Measurements from ENCODE around the gene CEMIP.
"Not testable (repeated sequence)": the region's sequence is repeated elsewhere in the genome, so short reads cannot be mapped to it uniquely, and the experiment has no call there.

The CEMIP gene

DNA sequence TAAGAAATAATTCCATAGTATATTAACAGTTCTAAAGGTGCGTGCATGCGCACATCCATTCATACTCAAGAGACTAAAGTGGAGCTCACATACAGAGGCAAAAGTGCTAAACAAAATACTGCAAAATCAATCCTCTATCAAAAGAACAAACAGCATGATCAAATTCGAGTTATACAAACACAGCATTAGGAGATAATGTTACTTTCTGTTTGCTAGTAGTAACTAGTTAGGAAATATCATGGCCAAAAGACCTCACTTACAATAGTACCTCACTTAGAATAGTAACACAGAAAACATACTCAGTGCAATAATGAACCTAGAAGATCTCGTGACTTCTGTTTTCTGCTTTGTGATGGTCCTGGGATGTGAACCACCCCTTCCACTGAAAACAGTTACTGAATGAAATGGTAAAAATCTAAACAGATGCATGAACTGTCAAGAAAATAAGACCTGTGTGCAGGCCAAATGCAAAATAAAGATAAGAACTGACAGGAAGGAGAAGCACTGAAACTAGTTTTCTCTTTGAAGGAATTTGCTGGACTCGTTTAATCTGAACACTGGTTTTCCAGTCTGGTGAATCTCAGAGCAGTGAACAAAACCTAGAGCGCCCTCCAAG is 20.9 kb upstream of the CEMIP start:
- no peak for DNase-seq

DNA sequence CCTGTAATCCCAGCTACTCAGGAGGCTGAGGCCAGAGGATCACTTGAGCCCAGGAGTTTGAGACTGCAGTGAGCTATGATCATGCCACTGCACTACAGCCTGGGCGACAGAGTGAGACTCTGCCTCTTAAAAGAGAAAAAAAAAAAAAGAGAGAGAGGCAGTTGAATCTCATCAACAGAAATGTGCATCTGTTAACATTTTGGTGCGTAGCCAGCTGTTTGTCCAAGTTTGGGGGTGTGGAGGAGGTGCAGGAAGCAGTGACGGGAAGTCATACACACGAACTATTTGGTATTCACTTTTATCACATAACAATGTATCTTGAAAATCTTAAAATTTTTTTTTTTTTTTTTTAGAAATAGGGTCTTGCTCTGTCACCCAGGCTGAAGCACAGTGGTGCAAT is 18.2 kb upstream of the CEMIP start:
- DNase-seq, result no peak

DNA sequence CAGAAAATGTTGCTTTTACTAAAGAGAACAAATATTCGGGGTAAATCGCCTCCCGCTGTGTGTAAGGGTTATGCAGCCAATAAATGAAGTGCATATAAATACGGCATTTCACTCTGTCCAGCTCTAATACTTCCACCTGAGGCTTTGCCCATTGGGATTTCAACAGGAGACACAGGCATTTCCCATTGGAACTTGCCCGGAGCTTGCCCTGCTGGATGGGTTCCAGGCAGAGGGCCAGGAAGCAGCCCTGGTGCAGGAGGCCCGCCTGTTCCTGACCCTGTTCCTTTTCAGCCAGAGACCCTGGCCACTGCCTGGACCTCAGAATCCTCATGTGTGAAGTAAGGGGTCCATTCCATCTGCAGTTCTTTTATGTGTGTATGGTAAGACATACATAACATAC is 17.4 kb upstream of the CEMIP start:
- DNase-seq, result no peak

DNA sequence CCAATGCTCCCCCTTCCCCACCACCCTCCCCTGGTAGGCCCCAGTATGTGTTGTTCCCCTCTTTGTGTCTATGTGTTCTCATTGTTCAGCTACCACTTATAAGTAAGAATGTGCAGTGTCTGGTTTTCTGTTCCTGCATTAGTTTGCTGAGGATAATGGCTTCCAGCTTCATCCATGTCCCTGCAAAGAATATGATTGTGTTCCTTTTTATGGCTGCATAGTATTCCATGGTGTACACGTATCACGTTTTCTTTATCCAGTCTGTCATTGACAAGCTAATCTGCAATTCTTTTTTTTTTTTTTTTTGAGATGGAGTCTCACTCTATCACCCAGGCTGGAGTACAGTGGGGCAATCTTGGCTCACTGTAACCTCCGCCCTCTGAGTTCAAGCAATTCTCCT is 15.9 kb upstream of the CEMIP start:
- not testable (repeated sequence) for DNase-seq

DNA sequence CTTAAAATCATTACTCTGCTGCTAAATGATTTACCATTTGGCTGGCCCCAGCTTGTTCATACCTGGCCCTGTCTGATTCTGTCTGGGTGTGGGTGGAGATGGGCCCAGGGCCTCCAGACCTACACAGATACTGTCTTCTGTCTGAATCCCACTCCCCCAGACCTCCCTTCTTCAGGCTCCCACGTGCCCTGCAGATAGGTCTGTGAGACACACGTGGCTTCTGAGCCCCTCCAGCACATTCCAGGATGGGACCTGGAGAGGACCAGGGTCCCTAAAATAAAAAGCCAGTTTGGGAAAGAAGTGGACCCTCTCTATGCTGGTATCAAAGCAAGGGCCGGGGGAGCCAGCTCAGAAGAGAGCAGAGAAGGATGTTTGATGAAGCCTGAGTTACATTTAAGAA is 14.6 kb upstream of the CEMIP start:
- DNase-seq, result no peak

DNA sequence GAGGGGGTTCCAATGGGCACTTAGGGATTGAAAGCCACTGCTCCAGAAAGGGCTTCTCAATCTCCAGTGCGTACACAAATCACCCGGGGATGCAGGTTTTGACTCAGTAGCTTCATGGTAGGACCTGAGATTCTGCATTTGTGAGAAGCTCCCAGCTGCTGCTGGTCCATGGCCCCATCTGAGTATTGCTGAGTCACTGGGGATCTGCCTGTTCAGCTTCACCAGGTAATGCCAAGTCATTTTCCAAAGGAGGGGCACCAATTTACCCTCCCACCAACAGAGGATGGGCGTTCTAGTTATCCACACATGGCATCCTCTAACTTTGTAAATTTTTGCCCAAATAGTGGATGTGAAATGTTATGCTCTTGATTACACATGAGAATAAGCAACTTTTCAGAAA is 12.9 kb upstream of the CEMIP start:
- no peak for DNase-seq

DNA sequence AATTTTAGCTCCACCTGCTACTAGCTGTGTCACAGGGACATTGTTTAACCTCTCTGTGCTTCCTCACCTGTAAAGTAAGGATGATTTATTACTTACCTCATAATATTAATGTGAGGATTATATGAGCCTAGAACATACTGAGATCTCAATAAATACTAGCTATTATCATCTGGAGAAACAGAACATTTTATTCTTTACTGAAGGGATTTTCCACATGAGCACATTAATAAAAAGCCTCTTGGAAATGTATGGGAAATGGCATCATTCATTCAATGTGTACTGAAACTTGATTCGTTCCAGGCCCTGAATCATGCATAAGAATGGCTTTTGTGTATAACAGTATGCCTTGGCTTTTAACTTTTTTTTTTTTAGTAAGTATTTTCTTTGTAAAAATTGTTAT is 11.0 kb upstream of the CEMIP start:
- no peak for DNase-seq

DNA sequence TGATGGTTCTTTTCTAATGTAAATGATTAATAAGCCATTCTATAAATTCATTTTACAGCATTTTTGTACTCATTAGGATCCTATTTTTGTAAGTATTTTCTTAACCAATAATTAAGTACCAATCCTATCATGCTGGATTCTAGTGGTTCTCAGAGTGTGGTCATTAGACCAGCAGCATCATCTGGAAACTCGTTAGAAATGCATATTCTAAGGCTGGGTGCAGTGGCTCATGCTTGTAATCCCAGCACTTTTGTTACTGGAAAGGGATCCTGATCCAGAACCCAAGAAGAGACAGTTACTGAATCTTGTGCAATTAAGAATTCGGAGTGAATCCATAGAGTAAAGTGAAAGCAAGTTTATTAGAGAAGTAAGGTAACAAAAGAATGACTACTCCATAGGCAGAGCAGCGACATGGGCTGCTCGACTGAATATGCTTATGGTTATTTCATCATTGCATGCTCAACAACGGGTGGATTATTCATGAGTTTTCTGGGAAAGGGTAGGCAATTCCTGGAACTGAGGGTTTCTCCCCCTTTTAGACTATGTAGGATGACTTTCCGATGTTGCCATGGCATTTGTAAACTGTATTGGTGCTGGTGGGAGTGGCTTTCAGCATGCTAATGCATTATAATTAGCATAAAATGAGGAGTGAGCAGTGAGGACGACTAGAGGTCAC is 9.9 kb upstream of the CEMIP start:
- no peak for DNase-seq

DNA sequence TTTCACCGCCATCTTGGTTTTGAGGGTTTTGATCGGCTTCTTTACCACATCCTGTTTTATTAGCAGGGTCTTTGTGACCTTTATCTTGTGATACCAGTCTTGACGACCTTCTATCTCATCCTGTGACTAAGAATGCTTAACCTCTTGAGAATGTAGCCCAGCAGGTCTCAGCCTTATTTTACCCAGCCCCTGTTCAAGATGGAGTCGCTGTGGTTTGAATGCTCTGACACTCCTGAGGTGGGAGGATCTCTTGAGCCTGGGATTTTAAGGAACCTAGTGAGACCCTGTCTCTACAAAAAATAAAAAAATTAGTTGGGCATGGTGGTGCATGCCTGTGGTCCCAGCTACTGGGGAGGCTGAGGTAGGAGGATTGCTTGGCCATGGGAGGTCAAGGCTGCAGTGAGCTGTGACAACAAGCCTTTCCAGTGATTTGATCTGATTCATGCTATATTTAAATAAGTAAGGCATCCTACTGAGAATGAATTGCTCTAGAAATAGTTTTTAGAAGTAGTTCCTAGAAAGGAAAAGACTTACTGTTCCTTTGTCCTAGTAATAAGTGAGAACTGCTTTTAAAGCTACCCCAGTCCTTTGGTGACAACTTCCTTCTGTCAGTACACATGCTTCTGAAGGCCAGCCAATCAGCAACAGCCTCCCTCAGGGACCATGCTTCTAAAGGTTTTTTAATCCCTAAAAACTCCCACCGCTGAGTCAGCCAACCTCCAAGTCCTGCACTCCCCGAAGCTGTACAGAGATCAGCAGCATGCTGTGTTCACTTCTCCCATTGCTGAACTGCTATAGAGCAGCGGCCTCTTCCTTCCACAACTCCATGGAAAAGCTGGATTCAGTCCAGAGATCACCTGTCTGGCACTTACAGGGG is 9.1 kb upstream of the CEMIP start:
- no peak for DNase-seq

DNA sequence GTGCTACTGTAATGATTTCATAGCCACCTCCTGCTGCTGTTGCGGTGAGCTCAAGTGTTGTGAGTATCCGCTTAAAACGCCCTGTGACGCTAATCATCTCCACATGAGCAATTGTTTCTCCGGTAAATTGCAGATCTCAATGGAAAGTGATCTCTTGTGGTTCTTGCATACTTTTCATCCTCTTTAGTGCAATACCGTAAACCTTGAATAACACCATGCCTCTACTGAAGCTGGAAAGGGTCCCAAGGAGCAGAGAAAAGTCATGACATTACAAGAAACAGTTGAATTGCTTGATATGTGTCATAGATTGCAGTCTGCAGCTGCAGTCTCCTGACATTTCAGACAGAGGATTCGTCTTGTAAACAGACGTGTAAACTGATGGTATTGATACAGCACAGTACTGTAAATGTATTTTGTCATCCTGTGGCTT is 6.0 kb upstream of the CEMIP start:
- DNase-seq, result no peak

DNA sequence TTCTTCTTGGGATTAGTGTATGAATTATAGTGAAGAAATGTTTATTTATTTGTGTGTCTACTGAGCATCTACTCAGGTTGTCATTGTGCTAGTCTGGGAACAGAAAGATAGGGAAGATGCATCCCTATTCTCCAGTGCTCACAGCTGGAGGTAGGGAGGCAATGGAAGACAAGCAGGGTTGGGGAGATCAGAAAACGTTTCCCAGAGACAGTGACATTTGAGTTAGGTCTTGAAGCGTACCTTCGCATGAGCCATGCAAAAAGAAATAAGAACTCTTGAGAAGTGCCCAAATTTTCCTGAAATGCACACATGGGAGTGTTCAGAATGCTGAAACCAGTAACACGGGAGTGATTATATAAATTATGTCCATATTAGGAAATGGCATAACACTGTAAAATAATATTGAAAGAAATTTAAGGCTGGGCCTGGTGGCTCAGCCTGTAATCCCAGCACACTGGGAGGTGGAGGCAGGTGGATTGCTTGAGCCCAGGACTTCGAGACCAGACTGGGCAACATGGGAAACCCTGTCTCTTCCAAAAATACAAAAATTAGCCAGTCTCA is 5.3 kb upstream of the CEMIP start:
- DNase-seq, result no peak

DNA sequence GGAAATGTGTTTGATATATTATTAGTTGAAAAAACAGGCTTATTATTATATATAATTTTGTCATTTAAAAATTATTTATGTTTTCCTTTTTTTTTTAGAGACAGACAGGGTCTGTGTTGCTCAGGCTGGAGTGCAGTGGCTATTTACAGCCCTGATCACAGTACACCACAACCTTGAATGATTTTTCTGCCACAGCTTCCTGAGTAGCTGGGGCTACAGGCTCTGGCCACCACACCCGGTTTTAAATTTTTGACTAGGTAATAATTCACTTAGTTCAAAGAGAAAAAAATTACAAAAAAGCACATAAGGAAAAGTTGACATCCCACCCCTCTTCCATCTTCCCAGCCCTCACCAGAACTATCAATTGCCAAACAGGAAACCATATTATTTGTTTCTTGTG is 4.7 kb upstream of the CEMIP start:
- DNase-seq, result no peak

DNA sequence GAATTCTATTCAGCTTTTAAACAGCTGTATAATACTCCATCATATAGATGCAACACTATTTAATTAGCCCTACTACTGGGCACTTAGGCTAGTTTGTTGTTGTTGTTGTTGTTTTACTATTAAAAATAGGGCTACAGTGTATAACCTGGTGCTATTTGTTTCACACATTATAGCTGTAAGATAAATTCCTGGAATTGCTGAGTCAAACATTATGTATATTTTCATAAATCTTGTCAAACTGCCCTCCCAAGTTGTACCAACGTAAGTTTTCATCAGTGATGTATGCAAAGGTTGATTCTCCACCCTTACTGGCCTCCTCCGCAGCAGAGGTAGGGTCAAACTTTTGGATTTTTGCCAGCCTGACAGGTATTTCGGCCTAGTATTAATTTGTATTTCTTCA is 3.8 kb upstream of the CEMIP start:
- no peak for DNase-seq

DNA sequence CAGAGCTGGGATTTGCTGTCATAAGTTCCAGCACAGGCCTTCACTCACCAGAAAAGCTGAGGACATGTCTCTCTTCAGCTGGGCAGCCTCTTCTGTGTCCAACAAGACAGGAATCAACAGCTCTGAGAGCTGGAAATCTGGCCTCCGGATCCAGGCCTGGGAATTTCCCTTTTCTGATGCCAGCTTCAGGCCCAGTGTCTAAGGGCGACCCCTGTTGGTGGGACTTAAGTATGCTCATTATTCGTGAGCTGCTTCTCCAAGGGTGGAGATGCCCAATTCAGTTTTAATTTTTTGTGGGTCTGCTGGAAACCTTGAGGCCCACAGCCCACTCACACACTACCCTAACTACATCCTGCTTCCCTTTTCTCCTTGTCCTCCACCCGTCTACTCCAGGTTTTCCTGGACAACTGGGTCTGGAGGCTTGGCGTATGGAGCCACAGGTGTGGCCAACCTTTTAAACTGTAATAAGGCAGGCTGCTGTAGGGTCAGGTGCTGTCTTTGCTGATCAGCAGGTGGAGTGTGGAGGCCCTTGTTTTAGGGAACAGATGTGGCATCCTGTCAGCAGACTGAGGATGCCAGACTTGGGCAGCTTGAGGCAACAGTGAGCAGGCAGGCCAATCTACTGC is 2.6 kb upstream of the CEMIP start:
- peak; percentile 51 for DNase-seq

DNA sequence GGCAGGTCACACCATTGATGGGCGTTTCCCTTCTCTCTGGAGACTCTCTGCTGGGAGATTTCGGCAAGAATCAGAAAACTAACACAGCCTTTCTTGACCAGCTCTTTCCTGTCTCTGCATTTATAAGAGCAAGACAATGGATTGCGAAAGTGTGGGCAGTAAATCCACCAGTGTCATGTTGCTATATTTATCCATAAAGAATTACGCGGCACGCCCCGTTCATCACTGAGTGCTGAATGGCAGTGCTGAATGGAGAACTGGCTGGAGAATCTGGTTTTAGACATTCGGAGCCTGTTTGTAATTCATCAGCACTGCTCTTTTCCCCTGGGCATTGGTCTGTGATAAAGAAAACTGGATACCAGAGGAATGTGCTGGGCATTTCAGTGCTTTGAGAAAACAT is 2.0 kb upstream of the CEMIP start:
- no peak for DNase-seq

DNA sequence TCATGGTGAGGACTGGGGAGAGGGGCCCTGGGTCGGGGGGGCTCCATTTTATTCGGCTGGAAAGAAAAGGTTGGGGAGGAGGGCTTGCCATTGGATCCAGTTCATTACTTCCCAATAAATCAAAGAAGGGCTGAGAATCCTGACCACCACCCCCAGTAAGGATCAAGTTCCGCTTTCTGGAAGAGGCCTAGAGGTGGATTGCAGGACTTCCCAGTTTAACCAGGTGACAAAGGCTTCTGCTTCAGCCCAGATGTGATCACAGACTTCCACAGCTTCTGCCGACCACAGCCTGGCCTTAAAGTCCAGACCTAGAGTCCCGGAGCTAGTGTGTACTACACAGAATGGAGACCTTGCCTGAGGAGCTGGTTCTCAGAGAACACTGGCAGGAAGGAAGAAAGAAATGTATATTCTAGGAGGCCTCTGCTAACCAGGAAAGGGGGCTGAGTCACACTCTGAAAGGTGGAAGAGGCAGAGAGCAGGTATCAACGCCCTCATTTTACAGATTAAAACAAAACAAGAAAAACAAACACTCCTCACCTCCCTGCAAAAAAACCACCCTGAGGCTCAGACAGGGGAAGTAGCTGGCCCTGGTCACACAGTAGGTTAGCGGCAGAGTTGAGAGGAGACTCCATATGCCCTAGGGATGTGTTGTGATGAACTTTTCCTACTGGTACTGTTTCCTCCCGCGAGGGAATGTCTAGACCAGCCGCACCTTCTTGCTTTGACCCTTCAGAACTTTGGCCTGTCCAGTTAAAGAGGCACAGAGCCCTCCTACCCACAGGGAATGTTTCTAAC is 1.1 kb upstream of the CEMIP start:
- DNase-seq, result no peak

DNA sequence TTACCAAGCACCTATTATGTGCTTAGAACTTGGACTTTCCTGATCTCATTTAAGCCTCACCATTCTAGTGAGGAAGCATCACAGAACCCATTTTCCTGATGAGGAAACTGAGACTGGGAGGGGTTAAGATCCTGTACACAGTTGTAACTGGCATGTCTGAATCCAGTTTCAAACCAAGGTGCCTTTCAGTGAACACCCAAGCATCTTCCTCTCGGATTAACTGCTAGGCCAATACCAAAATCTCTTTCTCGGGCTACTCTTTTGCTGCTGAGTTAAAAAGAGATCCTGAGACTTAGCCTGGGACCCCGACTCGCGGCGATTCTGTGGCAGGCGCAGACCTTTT is 578 bp upstream of the CEMIP start:
- no peak for DNase-seq

DNA sequence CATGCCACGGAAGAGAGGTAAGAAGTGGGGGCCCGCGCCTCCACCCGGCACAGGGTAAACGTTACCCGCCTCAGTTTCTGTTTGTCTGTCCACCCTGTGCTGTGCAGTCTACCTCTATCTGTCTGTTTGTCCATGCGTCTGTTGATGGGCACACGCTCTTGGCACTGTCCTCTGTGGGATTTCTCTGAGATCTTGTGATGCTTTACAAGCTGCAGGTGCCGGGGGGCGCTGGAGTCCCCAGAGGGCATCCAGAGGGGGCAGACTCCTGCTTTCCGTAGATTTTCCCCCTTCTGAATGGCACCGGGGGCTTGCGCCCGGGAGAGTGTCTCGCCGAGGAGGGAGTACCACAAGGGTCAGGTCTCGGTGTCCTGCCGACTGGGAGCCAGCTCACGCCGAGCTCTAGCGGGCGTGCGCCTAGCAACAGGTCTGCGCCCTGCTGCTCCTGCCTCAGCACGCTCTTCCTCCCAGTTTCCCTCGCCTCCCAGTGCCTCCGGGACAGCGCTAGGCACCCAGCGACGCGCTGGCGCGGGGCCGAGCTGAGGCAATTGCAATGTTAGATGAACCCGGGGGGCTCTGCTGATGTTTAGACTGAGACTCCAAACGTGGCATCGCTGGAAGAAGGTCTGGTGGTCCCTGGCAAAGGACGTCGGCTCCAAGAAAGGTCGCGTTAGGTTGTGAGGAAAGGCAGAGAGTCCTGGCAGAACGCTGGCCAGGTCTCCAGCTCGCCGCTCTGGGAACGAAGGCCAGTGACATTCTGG is 667 bp downstream of the CEMIP start:
- no peak for DNase-seq

DNA sequence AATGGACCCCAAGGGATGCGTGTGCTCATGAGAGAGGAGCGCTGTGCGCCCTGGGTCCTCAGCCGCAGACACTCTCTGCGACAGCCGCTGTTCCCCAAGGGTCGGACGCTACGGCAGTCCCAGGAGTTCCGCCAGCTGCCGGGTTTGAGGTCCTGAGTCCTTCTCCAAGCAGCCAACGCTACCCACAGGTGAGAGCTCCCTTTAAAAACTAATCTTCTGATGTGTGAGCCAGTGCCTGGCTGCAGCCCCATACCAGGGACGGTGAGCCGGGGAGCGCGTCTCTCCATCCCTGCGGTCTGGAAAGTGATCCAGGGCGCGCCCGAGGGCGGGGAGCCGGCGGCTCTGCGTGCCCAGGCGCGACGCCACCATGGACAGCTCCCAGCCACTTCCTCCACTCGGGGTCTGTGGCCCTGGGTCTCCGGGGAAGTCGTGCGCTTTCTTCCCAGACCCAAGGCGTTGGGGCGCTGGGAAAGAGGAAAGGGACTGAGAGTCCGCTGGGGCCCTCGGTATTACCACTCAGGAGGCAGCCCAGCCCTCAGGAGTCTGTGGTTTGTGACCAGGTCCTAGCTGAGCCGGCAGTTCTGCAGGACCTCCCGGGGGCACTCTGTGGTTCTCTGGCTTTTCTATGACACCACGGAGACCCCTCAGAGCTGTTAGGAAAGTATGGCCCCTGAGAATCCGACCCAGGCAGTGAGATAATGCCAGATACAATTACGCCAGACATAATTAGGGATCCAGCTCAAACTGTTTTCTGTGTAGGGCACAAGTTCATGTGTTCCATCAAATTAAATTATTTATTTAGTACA is 1.4 kb downstream of the CEMIP start:
- no peak for DNase-seq

DNA sequence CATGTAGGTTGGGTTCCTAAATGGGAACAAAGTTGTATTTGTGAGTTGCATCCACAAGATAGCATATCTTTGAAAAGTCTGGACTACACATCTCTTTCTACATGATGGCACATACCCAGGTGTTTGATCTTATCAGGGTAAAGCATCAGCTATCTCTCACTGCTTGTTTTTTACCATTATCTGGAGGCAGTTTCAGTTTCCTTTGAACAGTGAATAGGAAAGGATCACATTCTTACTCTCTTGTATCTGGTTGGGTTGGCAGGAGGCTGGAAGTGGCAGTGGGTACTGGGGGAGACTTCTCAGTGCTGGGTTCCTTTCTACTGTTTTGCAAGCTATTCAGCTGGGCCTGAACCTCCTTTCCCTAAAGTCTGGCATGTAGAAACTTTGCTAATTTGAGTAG is 4.1 kb downstream of the CEMIP start:
- DNase-seq, result no peak

DNA sequence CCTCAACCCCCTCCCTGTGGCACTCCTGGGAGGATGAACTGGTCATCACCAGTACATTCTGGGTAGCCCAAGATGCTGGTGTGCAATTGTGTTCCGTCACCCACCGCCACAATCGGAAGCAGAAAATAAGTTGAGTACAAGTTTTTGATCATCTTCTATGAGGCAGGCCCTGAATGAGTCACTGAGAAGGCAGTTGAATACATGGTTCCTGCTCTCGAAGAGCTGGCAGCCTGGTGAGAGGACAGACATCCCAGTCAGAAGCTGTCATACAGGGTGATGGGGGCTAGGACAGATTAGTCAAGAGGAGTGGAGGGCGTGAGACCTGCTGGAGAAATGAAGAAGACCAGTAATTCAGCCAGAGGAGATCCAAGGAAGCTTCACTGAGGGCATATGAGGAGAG is 6.2 kb downstream of the CEMIP start:
- no peak for DNase-seq

Measured in activated CD4-positive, alpha-beta T cell treated with anti-CD3 and anti-CD28 coated beads, Interleukin-2, amount 50 U/mL, for 1 hour (primary cell).